Measurements from ENCODE around the gene CORO1C. TPM values are rescaled to one million over a fixed set of nuclear protein-coding genes. Genes with fewer than 3 reads are reported as not detected.
"Not testable (repeated sequence)": the region's sequence is repeated elsewhere in the genome, so short reads cannot be mapped to it uniquely, and the experiment has no call there.

CORO1C gene
- total RNA-seq, 1 donor from 2014 or later, result 68.3 TPM

DNA sequence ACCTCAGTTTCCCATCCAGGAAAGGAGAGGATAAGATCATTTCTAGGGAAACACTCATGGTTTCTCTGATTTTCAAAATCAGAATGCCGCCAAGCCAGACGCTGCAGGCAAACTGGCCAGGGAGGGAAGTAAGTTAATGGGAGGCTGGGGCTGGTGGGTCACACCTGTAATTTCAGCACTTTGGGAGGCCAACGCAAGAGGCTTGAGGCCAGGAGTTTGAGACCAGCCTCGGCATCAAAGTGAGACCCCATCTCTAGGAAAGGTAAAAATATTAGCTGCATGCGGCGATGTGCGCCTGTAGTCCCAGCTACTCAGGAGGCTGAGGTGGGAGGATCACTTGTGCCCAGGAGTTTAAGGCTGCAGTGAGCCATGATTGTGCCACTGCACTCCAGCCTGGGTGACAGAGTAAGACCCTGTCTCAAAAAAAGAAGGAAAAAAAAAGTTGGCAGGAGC is 98.2 kb downstream of the CORO1C start:
- DNase-seq, result no peak
- no peak for ATAC-seq (ENCODE audit: low read depth)
- Mint-ChIP-seq H3K36me3 (ENCODE audit: low read depth) (peaks cover 4% of the 10 kb centered on the region), H3K27me3 (no peaks in the 10 kb centered on the region), H3K4me3 (peak overlapping the region; percentile 85), H3K4me1 (peaks cover 95% of the 10 kb centered on the region), H3K9me3 (no peaks in the 10 kb centered on the region), H3K27ac (peak overlapping the region; percentile 98)
- TF ChIP-seq, protein P1, sequence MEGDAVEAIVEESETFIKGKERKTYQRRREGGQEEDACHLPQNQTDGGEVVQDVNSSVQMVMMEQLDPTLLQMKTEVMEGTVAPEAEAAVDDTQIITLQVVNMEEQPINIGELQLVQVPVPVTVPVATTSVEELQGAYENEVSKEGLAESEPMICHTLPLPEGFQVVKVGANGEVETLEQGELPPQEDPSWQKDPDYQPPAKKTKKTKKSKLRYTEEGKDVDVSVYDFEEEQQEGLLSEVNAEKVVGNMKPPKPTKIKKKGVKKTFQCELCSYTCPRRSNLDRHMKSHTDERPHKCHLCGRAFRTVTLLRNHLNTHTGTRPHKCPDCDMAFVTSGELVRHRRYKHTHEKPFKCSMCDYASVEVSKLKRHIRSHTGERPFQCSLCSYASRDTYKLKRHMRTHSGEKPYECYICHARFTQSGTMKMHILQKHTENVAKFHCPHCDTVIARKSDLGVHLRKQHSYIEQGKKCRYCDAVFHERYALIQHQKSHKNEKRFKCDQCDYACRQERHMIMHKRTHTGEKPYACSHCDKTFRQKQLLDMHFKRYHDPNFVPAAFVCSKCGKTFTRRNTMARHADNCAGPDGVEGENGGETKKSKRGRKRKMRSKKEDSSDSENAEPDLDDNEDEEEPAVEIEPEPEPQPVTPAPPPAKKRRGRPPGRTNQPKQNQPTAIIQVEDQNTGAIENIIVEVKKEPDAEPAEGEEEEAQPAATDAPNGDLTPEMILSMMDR (IDR thresholded peaks at IDR 0.05), result no peak
- ChIA-PET CTCF (interaction anchor here (1.1 to 11.9 kb wide), 7 partner anchors 8 to 170 kb away, joined by 3 to 137 read pairs (median 15); no protein-coding TSS in a partner anchor), POLR2A (interaction anchor here (0.6 to 14.3 kb wide), 9 partner anchors 9 to 72 kb away, joined by 7 to 182 read pairs (median 14); partner anchors contain the start of genes ISCU and SART3)
- intact Hi-C loops (cut with micrococcal nuclease), result loop anchor here (1.0 to 2.0 kb wide), 6 partner anchors 9 to 224 kb away; partner anchors contain the start of gene SSH1

DNA sequence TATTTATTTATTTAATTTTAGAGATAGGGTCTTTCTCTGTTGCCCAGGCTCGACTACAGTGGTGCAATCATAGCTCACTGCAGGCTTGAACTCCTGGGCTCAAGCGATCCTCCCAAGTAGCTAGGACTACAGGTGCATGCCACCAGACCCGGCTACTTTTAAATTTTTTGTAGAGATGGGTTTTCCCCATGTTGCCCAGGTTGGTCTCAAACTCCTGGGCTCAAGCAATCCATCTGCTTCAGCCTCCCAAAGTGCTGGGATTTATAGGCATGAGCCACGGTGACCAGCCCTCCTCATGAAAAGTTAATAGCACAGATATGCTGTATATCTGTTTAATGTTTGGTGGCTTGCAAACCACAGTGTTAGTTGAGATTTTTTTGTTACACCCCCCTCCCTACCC is 100.1 kb downstream of the CORO1C start:
- H3K27me3 Mint-ChIP-seq; DNase-seq; H3K4me3 Mint-ChIP-seq; H3K9me3 Mint-ChIP-seq; H3K36me3 Mint-ChIP-seq (ENCODE audit: low read depth); intact Hi-C loops (cut with micrococcal nuclease); ATAC-seq (ENCODE audit: low read depth): not testable (repeated sequence)
- POLR2A ChIA-PET, result interaction anchor here (1.3 to 14.3 kb wide), 4 partner anchors 13 to 70 kb away, joined by 3 to 182 read pairs (median 126); partner anchors contain the start of genes ISCU and SART3
- H3K27ac Mint-ChIP-seq, result peak overlapping the region; percentile 98
- peaks cover 88% of the 10 kb centered on the region for H3K4me1 Mint-ChIP-seq
- CTCF ChIA-PET, result interaction anchor here (0.6 to 11.9 kb wide), 4 partner anchors 13 to 63 kb away, joined by 3 to 137 read pairs (median 12); no protein-coding TSS in a partner anchor

DNA sequence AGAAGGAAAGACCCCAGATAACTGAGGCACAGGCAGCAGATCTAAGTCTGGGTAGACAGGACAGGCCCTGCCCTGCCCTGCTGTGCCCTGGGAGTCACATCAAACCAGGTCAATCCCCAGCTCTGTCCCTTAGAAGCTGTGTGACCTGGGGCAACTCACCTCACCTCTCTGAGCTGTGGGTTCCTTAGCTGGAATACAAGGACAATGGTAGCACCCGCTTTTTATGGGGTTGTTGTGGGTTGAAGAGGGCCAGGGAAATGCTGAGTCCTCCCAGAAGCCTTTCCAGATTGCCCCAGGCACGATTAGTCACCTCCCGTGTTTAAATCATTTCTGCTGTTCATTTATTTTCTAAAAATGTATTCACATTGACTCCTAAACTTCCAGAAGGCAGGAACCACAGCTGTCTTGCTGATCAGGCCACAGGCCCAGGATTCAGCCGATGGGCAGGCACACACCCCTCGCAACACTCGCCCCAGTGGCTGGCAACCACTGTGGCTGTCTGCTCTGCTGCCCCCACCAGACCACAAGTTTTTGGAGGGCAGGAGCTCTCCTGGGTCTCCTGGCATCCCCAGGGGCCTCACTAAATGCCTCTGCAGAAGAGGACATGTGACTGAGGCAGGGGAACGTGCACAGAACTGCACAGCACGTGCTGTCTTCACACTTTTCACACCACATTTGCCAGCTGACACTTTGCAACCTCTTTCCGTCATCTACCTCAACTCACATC is 100.7 kb downstream of the CORO1C start:
- ATAC-seq (ENCODE audit: low read depth) (no peak), DNase-seq (no peak)
- Mint-ChIP-seq H3K4me1 (peaks cover 84% of the 10 kb centered on the region), H3K9me3 (no peaks in the 10 kb centered on the region), H3K27ac (peak overlapping the region; percentile 66), H3K27me3 (no peaks in the 10 kb centered on the region), H3K36me3 (ENCODE audit: low read depth) (peaks cover 4% of the 10 kb centered on the region), H3K4me3 (peak overlapping the region; percentile 19)
- TF ChIP-seq, protein P1 (IDR thresholded peaks at IDR 0.05), result no peak
- intact Hi-C loops (cut with micrococcal nuclease), result no loop called here
- CTCF ChIA-PET, result interaction anchor here (0.6 to 2.6 kb wide), 3 partner anchors 13 to 62 kb away, joined by 3 to 19 read pairs (median 4); no protein-coding TSS in a partner anchor
- POLR2A ChIA-PET, result interaction anchor here (1.0 to 14.3 kb wide), 5 partner anchors 10 to 69 kb away, joined by 3 to 182 read pairs (median 118); partner anchors contain the start of genes ISCU and SART3

DNA sequence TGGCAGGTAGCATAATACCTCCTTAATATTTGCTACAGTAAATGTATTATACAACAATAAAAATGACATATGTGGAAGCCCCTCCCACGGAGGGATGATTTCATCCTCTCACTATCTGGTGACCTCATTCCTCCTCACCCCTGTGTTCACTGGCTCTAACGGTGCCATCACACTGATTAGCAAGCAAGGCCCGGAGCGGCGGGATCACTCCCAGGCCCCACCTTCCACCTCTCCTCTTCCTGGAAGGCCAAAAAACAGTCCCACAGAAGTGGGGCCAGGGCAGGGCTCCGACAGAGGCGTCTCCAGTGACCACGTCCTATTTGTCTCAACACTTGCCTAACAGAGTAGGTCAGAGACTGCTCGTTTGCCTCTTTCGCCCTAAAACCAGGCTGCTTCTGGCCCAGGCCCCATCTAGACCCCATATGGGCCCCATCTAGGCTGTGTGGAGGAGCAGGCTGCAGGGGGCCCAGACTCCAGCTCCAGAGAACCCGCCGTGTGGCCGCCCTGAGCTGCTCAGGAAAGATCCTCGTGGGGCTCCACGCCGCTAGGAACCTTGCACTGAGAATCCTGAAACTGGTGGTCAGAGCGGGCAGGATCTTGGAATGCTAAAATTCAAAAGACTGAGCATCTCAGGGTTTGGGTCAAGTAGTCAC is 101.4 kb downstream of the CORO1C start:
- ChIA-PET CTCF (interaction anchor here (2.6 kb wide), 1 partner anchor 12 kb away, joined by 19 read pairs; no protein-coding TSS in a partner anchor), POLR2A (interaction anchor here (1.0 to 14.3 kb wide), 5 partner anchors 10 to 69 kb away, joined by 3 to 182 read pairs (median 118); partner anchors contain the start of genes ISCU and SART3)
- Mint-ChIP-seq H3K4me1 (peaks cover 82% of the 10 kb centered on the region), H3K27me3 (no peaks in the 10 kb centered on the region), H3K4me3 (no peak overlapping the region), H3K27ac (peak overlapping the region; percentile 66), H3K36me3 (ENCODE audit: low read depth) (peaks cover 4% of the 10 kb centered on the region), H3K9me3 (no peaks in the 10 kb centered on the region)
- TF ChIP-seq, protein P1 (IDR thresholded peaks at IDR 0.05), result no peak
- DNase-seq (no peak), ATAC-seq (ENCODE audit: low read depth) (no peak)
- intact Hi-C loops (cut with micrococcal nuclease), result no loop called here

DNA sequence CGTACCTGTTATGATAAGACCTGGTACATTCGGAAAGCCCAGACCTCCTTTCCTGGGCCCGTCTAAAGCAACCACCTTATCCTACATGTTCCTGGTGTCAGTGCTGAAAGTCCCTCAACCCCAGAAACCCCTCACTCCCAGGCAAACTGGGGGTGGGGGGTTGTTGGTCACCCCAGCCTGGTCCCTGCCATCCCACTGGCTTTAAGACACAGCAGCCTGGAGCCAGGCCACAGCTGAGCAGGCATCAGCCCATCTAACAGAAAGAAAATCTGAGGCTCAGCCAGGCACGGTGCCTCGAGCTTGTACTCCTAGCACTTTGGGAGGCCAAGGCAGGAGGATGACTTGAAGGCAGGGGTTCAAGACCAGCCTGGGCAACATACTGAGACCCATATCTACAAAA is 102.2 kb downstream of the CORO1C start:
- no peak overlapping the region for H3K4me3 Mint-ChIP-seq
- CTCF ChIA-PET, result interaction anchor here (2.6 kb wide), 1 partner anchor 11 kb away, joined by 19 read pairs; no protein-coding TSS in a partner anchor
- ATAC-seq (ENCODE audit: low read depth) (no peak), DNase-seq (no peak)
- peaks cover 4% of the 10 kb centered on the region for H3K36me3 Mint-ChIP-seq (ENCODE audit: low read depth)
- TF ChIP-seq, protein P1 (IDR thresholded peaks at IDR 0.05), result no peak
- peak overlapping the region; percentile 75 for H3K27ac Mint-ChIP-seq
- peaks cover 75% of the 10 kb centered on the region for H3K4me1 Mint-ChIP-seq
- H3K27me3 Mint-ChIP-seq, result no peaks in the 10 kb centered on the region
- intact Hi-C loops (cut with micrococcal nuclease), result no loop called here
- POLR2A ChIA-PET, result interaction anchor here (0.9 to 7.6 kb wide), 3 partner anchors 11 to 63 kb away, joined by 3 to 182 read pairs (median 5); no protein-coding TSS in a partner anchor
- no peaks in the 10 kb centered on the region for H3K9me3 Mint-ChIP-seq
